ENCODE results near the gene ZNF160. TPM values are rescaled to one million over a fixed set of nuclear protein-coding genes. Genes with fewer than 3 reads are reported as not detected.
A peak's percentile ranks its signal among the peaks of the same experiment; 100 is the strongest.
"Not testable (repeated sequence)": the region's sequence is repeated elsewhere in the genome, so short reads cannot be mapped to it uniquely, and the experiment has no call there.

ZNF160 gene
- total and polyA plus RNA-seq, 8 donors = 6.4 to 21.4 (median 14.3) TPM

DNA sequence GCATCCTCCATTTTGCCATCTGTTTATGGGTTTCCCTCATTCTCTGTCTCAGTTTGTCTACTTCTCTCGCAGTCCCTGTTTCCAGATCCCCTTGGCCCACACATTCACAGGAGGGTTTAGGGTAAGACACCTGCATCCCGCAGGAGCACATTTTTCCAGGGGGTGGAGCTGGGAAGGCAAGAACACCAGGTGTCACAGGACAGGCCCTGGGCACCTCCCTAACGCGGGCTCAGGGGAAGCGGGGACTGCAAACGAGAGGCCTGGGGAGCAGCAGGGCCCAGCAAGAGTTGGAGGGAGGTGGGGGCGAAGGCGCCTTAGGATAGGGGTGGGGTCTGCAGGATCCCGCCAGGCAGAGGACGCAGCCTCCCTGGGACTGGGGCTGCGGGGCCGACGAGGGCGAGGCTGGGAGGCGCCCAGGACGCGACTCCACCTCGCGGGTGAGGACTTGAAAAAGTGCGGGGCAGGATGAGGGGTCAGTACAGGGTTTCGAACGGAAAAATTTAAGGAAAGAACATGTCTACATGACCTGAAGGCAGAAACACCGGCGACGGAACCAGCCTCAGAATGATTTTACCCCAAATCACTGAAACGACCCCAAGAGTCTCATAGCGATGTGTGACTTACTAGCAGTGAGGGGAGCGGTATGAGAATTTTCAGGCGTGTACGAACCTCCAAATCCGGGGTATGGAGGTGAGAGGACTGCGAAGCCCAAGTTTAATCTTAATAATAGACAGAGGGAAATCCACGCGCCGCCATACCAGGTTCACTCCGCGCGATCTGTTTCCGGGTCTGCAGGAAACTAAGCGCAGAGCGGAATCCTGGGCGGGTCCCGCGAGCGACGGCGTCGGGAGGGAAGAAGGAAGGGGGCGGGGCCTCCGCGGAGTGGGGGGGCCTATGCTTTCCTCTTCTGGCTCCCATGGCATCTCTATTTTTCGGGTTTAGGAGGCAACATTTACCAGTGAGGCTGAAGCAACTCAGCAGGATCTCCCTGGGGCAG, 65.8 kb downstream of the ZNF160 start:
- no peak for TF ChIP-seq CTCF (IDR thresholded peaks at IDR 0.05)
- 13 to 16% methylated on average over 52 of the region's 52 CpGs for WGBS, 2 donors
- peaks cover 0 to 2% (median 0%) of the 10 kb centered on the region in 4 donors for H3K9me3 ChIP-seq
- no peaks in the 10 kb centered on the region for H3K27me3 ChIP-seq
- peak overlapping the region in 3 of 4 donors; percentile 7 to 42 (median 21) for H3K4me3 ChIP-seq
- peak in 3 of 4 donors; percentile 77 to 88 (median 77) for ATAC-seq
- FAIRE-seq = no peak
- intact Hi-C loops (cut with DNase I) = no loop called here
- H3K4me1 ChIP-seq = no peaks in the 10 kb centered on the region
- DNase-seq = peak; percentile 26 to 71 (median 35)
- no peaks in the 10 kb centered on the region for H3K36me3 ChIP-seq
- H3K27ac ChIP-seq = no peak overlapping the region

- ATAC-seq (no peak), DNase-seq (no peak), FAIRE-seq (no peak)
- Histone ChIP-seq H3K4me1 (no peaks in the 10 kb centered on the region), H3K27ac (no peak overlapping the region), H3K36me3 (no peaks in the 10 kb centered on the region), H3K4me3 (no peak overlapping the region), H3K27me3 (no peaks in the 10 kb centered on the region), H3K9me3 (no peaks in the 10 kb centered on the region)
- no peak for TF ChIP-seq CTCF (IDR thresholded peaks at IDR 0.05)
- WGBS, 2 donors = 53 to 60% methylated on average over 4 of the region's 4 CpGs
- intact Hi-C loops (cut with DNase I) = no loop called here
These were observed 68.1 kb downstream of the ZNF160 start for GRCh38 chr19:53034948-53035675.

GRCh38 chr19:53034054-53034453, 69.2 kb downstream of the ZNF160 start:
- WGBS, 2 donors = 77 to 93% methylated on average over 2 of the region's 2 CpGs
- DNase-seq (no peak), FAIRE-seq (no peak), ATAC-seq (no peak)
- Histone ChIP-seq H3K36me3 (no peaks in the 10 kb centered on the region), H3K4me3 (no peak overlapping the region), H3K27ac (no peak overlapping the region), H3K9me3 (no peaks in the 10 kb centered on the region), H3K4me1 (no peaks in the 10 kb centered on the region), H3K27me3 (no peaks in the 10 kb centered on the region)
- TF ChIP-seq CTCF (IDR thresholded peaks at IDR 0.05) = no peak
- intact Hi-C loops (cut with DNase I) = no loop called here

DNA sequence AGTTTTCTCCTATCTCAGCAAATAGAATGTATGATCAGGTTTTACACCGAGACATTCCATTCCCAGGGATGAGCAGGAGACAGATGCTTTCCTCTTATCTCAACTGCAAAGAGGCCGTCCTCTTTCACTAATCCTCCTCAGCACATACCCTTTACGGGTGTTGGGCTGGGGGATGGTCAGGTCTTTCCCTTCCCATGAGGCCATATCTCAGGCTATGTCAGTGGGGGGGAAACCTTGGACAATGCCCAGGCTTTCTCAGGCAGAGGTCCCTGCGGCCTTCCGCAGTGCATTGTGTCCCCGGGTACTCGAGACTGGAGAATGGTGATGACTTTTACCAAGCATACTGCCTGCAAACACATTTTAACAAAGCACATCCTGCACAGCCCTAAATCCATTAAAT, 74.9 kb downstream of the ZNF160 start:
- DNase-seq; ATAC-seq; intact Hi-C loops (cut with DNase I); H3K4me1 ChIP-seq; H3K4me3 ChIP-seq; H3K36me3 ChIP-seq; H3K27me3 ChIP-seq; H3K27ac ChIP-seq; H3K9me3 ChIP-seq; FAIRE-seq: not testable (repeated sequence)
- 17 to 24% methylated on average over 7 of the region's 7 CpGs for WGBS, 2 donors

- DNase-seq (no peak), ATAC-seq (no peak), FAIRE-seq (no peak)
- no peak overlapping the region for H3K27ac ChIP-seq
- TF ChIP-seq CTCF (IDR thresholded peaks at IDR 0.05) = no peak
- intact Hi-C loops (cut with DNase I) = no loop called here
- H3K4me3 ChIP-seq = no peak overlapping the region
- H3K36me3 ChIP-seq = no peaks in the 10 kb centered on the region
- H3K27me3 ChIP-seq = no peaks in the 10 kb centered on the region
- WGBS, 2 donors = 8 to 10% methylated on average over 1 of the region's 1 CpG
- no peaks in the 10 kb centered on the region for H3K4me1 ChIP-seq
- H3K9me3 ChIP-seq = no peaks in the 10 kb centered on the region
These were observed 83.5 kb downstream of the ZNF160 start for GRCh38 chr19:53019684-53020083.

Other genes with a start within 250 kb of the ZNF160 start
- 10 to 100 TPM in 2 of 6 donors, 1 to 10 TPM in 4; 7.0 to 14.7 (median 8.5) TPM for gene ZNF468, start 245.8 kb downstream of the ZNF160 start, total RNA-seq
- 10 to 100 TPM in 1 of 2 donors, 1 to 10 TPM in 1; 6.5 to 10.0 TPM for gene ZNF468, start 245.8 kb downstream of the ZNF160 start, polyA plus RNA-seq
- gene ZNF320, start 205.8 kb downstream of the ZNF160 start, total RNA-seq = 10 to 100 TPM in 1 of 6 donors, 1 to 10 TPM in 5; 2.8 to 21.3 (median 6.4) TPM
- 1 to 10 TPM; 3.6 to 7.3 TPM for gene ZNF320, start 205.8 kb downstream of the ZNF160 start, polyA plus RNA-seq
- gene ZNF888, start 180.0 kb downstream of the ZNF160 start, total RNA-seq = 10 to 100 TPM in 1 of 6 donors, 1 to 10 TPM in 5; 4.0 to 10.8 (median 4.8) TPM
- 10 to 100 TPM in 1 of 2 donors, 1 to 10 TPM in 1; 5.8 to 10.5 TPM for gene ZNF888, start 180.0 kb downstream of the ZNF160 start, polyA plus RNA-seq
- gene ZNF816, start 140.5 kb downstream of the ZNF160 start, total RNA-seq = 10 to 100 TPM in 1 of 6 donors, 1 to 10 TPM in 5; 3.6 to 12.1 (median 5.7) TPM
- 1 to 10 TPM; 3.2 to 4.1 TPM for gene ZNF816, start 140.5 kb downstream of the ZNF160 start, polyA plus RNA-seq
- not detected for gene ERVV-1, start 89.5 kb downstream of the ZNF160 start, total RNA-seq
- gene ERVV-1, start 89.5 kb downstream of the ZNF160 start, polyA plus RNA-seq = not detected
- not detected for gene ERVV-2, start 58.7 kb downstream of the ZNF160 start, total RNA-seq
- gene ERVV-2, start 58.7 kb downstream of the ZNF160 start, polyA plus RNA-seq = not detected
- gene ZNF415, start 29.5 kb upstream of the ZNF160 start, total RNA-seq = 1 to 10 TPM; 1.9 to 7.9 (median 4.5) TPM
- gene ZNF415, start 29.5 kb upstream of the ZNF160 start, polyA plus RNA-seq = 1 to 10 TPM; 5.5 to 6.3 TPM
- 1 to 10 TPM; 4.0 to 8.6 (median 5.5) TPM for gene ZNF347, start 55.6 kb upstream of the ZNF160 start, total RNA-seq
- 1 to 10 TPM; 2.8 to 2.9 TPM for gene ZNF347, start 55.6 kb upstream of the ZNF160 start, polyA plus RNA-seq
- gene ZNF665, start 89.9 kb upstream of the ZNF160 start, total RNA-seq = 1 to 10 TPM; 1.4 to 4.0 (median 1.5) TPM
- 1 to 10 TPM; 1.4 to 1.9 TPM for gene ZNF665, start 89.9 kb upstream of the ZNF160 start, polyA plus RNA-seq
- gene ZNF677, start 151.5 kb upstream of the ZNF160 start, total RNA-seq = 1 to 10 TPM; 2.6 to 9.7 (median 5.0) TPM
- gene ZNF677, start 151.5 kb upstream of the ZNF160 start, polyA plus RNA-seq = 1 to 10 TPM; 3.0 to 5.8 TPM
- not detected for gene VN1R2, start 154.9 kb upstream of the ZNF160 start, total RNA-seq
- not detected for gene VN1R2, start 154.9 kb upstream of the ZNF160 start, polyA plus RNA-seq
- gene VN1R4, start 164.3 kb upstream of the ZNF160 start, total RNA-seq = not detected
- not detected for gene VN1R4, start 164.3 kb upstream of the ZNF160 start, polyA plus RNA-seq
- gene ZNF845, start 230.3 kb upstream of the ZNF160 start, total RNA-seq = 1 to 10 TPM; 1.8 to 5.4 (median 2.8) TPM
- gene ZNF845, start 230.3 kb upstream of the ZNF160 start, polyA plus RNA-seq = 1 to 10 TPM; 1.6 to 1.7 TPM